Neutrophil (primary cell): Measurements from ENCODE around the gene IL17REL.

ENCODE experiments used
- H3K27ac ChIP-seq: fragments of 200-600 bp; sonication (generic); 2 replicates; pipeline ENCODE4 v1.5.1; 2016; ENCODE audit warnings: mild to moderate bottlenecking, moderate library complexity
- H3K27me3 ChIP-seq: fragments of 200-600 bp; sonication (generic); 2 replicates; pipeline ENCODE4 v1.6.0; 2016; ENCODE audit warnings: mild to moderate bottlenecking
- H3K36me3 ChIP-seq: fragments of 200-600 bp; sonication (generic); 2 replicates; pipeline ENCODE4 v1.5.1; 2017
- H3K4me1 ChIP-seq, 2 experiments: fragments of 200-600 bp in 1 of 2; sonication (generic) in 1 of 2; 1 replicate in 1 of 2; 2 replicates in 1 of 2; pipeline versions ENCODE4 v1.5.1 to v1.6.1; 2013 to 2016; ENCODE audit warnings: low read depth in 1 of 2, low read length in 1 of 2, mild to moderate bottlenecking in 1 of 2, moderate library complexity in 1 of 2; ENCODE audit not compliant: control insufficient read depth in 1 of 2, insufficient read depth in 1 of 2
- H3K4me3 ChIP-seq, 2 experiments: fragments of 200-600 bp in 1 of 2; sonication (generic) in 1 of 2; 1 replicate in 1 of 2; 2 replicates in 1 of 2; pipeline ENCODE4 v1.5.1; 2013 to 2016; ENCODE audit warnings: low read depth in 1 of 2, low read length in 1 of 2, mild to moderate bottlenecking in 1 of 2, moderate library complexity in 1 of 2
- H3K9me3 ChIP-seq: fragments of 200-600 bp; sonication (generic); 2 replicates; pipeline ENCODE4 v1.5.1; 2016
- TF ChIP-seq, protein P1 (sequence below): fragments of 200-600 bp; sonication (generic); IDR thresholded peaks from 2 replicates; pipeline ENCODE4 v1.5.1; 2016; ENCODE audit warnings: antibody characterized with exemption

IL17REL gene

DNA sequence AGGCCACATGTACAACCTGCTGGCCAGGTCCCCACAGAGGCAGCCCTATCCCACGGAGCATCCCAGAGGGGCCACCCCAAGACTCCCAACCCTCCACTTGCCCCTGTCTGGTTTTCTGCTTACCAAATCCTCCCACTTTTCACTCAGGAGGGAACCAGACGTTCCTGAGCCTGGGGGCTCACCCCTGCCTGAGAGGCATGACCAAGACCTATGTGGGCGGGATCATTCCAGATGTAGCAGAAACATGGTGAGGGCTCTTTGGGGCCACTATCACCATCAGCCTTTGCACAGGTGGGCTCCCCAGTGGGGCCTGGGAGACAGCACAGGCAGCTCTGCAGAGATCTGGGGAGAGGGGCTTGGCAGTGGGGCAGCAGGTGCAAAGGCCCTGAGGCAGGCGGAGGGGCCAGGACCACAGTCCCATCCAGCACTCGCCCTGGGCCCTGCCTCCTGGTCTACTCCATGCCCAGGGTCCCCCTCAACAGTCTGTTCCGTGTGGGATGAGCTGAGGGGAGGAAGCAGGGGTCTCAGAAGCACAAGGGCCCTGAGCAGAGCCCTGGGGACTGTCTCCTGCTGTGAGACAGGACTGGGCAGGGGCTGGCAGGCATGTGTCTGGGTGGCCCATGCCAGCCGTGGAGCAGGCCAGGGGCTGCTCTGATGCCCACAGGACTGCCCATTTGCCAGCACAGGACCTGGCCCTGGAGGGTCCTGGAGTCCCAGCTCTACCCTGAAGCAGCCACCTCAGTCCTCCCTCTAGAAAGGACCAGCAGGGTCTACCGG, 42.6 kb downstream of the IL17REL start:
- peaks cover 47 to 58% of the 10 kb centered on the region in 2 experiments for H3K4me1 ChIP-seq
- no peaks in the 10 kb centered on the region for H3K9me3 ChIP-seq
- TF ChIP-seq, protein P1, sequence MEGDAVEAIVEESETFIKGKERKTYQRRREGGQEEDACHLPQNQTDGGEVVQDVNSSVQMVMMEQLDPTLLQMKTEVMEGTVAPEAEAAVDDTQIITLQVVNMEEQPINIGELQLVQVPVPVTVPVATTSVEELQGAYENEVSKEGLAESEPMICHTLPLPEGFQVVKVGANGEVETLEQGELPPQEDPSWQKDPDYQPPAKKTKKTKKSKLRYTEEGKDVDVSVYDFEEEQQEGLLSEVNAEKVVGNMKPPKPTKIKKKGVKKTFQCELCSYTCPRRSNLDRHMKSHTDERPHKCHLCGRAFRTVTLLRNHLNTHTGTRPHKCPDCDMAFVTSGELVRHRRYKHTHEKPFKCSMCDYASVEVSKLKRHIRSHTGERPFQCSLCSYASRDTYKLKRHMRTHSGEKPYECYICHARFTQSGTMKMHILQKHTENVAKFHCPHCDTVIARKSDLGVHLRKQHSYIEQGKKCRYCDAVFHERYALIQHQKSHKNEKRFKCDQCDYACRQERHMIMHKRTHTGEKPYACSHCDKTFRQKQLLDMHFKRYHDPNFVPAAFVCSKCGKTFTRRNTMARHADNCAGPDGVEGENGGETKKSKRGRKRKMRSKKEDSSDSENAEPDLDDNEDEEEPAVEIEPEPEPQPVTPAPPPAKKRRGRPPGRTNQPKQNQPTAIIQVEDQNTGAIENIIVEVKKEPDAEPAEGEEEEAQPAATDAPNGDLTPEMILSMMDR, result no peak
- no peak overlapping the region for H3K27ac ChIP-seq
- H3K4me3 ChIP-seq, result no peak overlapping the region
- peaks cover 45% of the 10 kb centered on the region for H3K27me3 ChIP-seq
- H3K36me3 ChIP-seq, result peaks cover 9% of the 10 kb centered on the region

DNA sequence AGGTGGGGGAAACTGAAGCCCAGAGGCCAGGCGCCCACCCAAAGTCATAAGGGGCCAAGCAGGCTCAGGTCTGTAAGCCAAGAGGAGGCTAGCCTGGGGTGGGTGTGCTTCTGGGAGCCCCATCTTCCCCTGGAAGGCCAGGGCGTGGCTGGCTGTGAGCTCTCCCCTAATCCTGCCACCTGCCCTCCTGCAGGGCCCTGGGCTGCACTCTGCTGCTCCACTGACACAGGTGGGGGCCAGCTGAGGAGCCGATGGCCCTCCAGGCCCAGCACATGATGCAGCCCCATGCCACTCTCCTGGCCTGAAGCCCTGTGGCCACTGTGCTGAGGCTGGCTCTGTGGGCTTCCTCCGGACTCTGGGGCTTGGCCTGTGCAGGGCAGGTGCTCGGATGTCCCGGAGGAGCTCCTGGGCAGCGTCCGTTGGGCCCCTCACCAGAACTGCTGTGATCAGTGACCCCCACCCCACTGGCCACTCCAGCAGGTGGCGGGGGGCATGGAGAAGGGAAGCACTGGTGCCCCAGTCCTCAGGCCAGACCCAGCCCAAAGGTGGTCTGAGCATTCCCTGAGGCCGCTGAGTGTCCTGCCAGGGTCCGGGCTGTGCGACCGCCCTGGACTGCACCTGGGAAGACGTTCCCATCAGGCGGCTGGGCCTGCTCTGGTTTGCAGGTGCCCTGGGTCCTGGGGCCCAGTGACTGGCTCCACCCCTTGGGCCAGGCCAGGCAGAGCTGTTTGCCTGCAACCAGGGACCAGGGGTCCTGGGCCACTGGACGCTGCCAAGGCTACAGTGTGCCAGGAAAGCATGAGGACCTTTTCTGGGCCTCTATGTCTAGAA, 43.5 kb downstream of the IL17REL start:
- peaks cover 18% of the 10 kb centered on the region for H3K36me3 ChIP-seq
- H3K4me3 ChIP-seq, result no peak overlapping the region
- peaks cover 45% of the 10 kb centered on the region for H3K27me3 ChIP-seq
- no peak overlapping the region for H3K27ac ChIP-seq
- H3K4me1 ChIP-seq, result peaks cover 53 to 67% of the 10 kb centered on the region in 2 experiments
- TF ChIP-seq, protein P1, result no peak
- H3K9me3 ChIP-seq, result no peaks in the 10 kb centered on the region

DNA sequence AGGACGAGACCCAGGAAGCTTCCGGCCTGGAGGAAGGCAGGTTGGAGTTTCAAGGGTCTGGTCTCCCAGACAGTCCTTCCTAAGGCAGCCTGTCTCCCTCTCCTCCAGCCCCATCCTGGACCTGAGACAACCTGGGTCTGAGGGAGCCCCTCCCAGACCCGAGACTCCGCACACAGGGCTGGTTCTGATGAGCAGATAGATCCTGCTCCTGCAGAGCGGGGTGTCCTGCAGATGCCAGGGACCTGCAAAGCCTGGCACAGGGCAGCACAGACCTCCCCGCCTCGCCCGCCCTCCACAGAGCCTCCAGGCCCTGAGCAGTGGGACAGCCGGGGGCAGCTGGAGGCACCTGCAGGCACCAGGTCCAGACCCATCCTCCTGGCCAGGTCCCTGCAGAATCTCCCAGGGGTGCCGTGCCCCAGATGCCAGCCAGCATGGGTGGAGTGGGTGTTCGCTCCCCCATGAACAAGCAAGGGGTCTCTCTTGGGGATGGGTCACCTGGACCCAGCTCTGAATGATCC, 44.2 kb downstream of the IL17REL start:
- H3K4me3 ChIP-seq, result peak overlapping the region in 1 of 2 experiments; percentile 53
- H3K9me3 ChIP-seq, result no peaks in the 10 kb centered on the region
- H3K36me3 ChIP-seq, result peaks cover 25% of the 10 kb centered on the region
- TF ChIP-seq, protein P1, result no peak
- H3K27ac ChIP-seq, result no peak overlapping the region
- H3K27me3 ChIP-seq, result peaks cover 43% of the 10 kb centered on the region
- H3K4me1 ChIP-seq, result peaks cover 59 to 73% of the 10 kb centered on the region in 2 experiments

DNA sequence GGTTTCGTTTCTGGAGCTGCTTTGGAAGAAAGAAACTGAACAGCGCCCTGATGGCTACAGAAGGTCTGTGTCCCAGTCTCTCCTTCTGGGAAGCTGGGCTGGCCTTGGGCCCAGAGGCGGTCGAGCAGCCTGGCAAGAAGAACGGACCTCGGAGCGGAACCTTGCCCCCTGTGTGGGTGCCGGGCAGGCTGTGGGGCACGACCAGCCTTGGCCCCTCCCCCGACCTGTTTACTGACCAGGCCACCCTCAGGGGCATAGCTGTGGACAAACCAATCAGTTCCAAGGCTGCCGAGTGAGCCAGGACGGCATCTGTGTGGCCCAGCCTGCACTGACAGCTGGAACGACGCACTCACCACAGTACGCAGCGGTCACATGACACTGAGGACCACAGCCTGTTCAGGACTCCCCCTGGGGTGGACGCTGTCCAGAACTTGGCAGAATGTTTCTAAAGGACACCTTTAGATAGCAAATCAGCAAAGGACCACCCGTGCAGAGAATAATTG, 44.8 kb downstream of the IL17REL start:
- Histone ChIP-seq H3K36me3 (peaks cover 31% of the 10 kb centered on the region), H3K4me3 (peak overlapping the region in 1 of 2 experiments; percentile 53), H3K27me3 (peaks cover 37% of the 10 kb centered on the region), H3K4me1 (peaks cover 65 to 80% of the 10 kb centered on the region in 2 experiments), H3K27ac (peak overlapping the region; percentile 98), H3K9me3 (no peaks in the 10 kb centered on the region)
- TF ChIP-seq, protein P1, result no peak

DNA sequence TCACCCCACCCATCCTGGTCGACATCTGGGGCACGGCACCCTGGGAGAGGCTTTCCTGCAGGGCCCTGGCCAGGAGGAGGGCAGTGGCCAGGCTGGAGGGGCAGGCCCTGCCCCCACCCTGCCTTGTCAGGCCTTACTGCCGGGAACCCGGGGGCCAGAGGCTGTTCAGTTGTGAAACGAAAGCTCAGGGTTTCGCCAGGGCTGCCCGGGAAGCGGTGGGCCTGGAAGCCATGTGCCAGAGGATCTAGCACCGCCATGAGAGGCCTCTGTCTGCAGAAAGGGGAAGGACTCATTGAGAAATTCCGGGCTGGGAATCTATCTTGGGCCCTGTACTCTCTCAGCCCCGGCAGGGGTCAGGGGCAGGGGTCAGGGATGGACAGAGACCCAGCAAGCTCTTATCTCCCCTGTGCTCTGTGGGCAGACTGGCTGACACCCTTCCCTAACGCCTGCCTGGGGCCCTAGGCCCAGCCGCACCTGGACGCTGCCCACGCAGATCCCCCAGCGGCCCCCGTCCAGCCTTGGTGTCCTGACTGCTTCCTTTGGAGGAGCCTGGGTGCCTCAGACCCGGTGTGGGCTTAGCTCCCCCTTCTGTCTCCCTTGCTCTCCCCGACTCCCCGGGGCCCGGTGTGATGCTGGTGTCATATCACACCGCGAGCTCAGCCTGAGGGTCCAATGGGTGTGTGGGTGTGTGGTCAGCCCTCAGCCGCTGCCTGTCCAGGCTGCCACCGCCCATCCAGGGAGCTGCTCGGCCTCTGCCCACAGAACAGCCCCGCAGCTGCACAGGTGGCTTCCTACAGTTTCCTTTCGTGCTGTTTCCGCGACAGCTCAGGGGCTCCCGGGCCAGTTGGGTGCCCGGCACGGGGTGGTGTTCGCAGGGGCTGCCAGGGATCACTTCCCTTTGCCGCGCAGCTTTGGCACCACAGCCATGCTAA, 45.5 kb downstream of the IL17REL start:
- peak overlapping the region; percentile 98 for H3K27ac ChIP-seq
- TF ChIP-seq, protein P1, result peak; percentile 27
- H3K4me1 ChIP-seq, result peaks cover 73 to 84% of the 10 kb centered on the region in 2 experiments
- peak overlapping the region; percentile 49 to 53 for H3K4me3 ChIP-seq
- peaks cover 31% of the 10 kb centered on the region for H3K27me3 ChIP-seq
- no peaks in the 10 kb centered on the region for H3K9me3 ChIP-seq
- peaks cover 38% of the 10 kb centered on the region for H3K36me3 ChIP-seq
